NCI-H446 treated with DMSO at 0.1 percent for 48 hours (cell line): ENCODE measurements around the gene HAL.

Experiments used
- DNase-seq: peaks from one replicate; lab custom pipeline; 2025; lab: John Stamatoyannopoulos, UW

The HAL gene, protein sequence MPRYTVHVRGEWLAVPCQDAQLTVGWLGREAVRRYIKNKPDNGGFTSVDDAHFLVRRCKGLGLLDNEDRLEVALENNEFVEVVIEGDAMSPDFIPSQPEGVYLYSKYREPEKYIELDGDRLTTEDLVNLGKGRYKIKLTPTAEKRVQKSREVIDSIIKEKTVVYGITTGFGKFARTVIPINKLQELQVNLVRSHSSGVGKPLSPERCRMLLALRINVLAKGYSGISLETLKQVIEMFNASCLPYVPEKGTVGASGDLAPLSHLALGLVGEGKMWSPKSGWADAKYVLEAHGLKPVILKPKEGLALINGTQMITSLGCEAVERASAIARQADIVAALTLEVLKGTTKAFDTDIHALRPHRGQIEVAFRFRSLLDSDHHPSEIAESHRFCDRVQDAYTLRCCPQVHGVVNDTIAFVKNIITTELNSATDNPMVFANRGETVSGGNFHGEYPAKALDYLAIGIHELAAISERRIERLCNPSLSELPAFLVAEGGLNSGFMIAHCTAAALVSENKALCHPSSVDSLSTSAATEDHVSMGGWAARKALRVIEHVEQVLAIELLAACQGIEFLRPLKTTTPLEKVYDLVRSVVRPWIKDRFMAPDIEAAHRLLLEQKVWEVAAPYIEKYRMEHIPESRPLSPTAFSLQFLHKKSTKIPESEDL

GRCh38 chr12:95996034-95996658 lies at the start of gene HAL:
HAL (minus strand) TSS chr12:95996344; CDS start chr12:95995910, 434 bp downstream.
- no peak for DNase-seq

DNA sequence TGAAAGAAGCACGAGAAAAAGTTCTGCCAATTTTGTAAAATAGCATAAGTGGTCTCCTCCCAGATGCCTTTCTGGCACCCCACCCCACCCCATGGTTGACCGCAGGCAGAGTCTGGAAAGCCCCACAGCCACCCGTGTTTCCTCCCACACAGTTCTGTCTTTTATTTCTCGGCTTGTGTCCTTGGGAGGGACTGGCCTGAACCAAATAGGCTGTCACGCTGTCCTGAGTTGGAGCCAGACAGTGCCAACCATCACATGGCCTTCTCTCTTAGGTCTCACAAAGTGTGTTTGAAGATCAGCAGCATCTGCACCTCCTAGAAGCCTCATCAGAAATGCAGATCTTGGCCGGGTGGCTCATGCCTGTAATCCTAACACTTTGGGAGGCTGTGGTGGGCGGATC lies 49.4 kb upstream of the HAL start:
- DNase-seq, result no peak

DNA sequence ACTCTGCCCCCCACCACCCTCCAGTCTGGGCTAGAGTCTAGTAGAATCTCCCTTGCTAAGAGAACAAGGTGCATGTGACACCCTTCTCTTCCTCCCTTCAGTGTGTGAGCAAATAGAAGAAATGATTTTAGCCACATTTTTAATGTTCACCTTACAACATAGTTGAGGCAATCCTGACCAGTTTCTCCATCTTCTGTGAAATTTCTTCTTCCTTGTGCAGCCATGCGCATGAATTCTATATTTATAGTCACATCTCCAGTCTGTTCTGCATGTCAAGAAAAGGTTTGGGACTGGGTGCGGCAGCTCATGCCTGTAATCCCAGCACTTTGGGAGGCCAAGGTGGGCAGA lies 48.8 kb upstream of the HAL start:
- no peak for DNase-seq

- no peak for DNase-seq
Measured at GRCh38 chr12:96044017-96044942, 48.1 kb upstream of the HAL start.

DNA sequence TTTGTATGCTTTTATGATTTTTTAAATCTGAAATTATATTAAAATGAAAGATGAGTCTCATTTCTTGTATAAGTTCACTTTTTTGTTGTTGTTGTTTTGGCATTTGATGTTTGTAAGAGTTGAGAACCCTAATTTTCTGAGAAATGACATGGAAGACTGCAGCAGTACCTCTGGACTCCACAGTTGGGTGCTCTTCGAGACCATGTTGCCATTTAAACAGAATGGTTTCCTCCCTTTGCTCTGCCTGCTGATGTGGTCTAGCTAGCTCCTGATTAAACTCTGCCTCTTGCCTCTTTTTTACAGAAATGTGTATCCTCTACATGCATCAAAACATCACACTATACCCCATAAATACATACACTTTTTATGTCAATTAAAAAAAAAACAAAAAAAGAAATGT lies 45.0 kb upstream of the HAL start:
- no peak for DNase-seq

DNA sequence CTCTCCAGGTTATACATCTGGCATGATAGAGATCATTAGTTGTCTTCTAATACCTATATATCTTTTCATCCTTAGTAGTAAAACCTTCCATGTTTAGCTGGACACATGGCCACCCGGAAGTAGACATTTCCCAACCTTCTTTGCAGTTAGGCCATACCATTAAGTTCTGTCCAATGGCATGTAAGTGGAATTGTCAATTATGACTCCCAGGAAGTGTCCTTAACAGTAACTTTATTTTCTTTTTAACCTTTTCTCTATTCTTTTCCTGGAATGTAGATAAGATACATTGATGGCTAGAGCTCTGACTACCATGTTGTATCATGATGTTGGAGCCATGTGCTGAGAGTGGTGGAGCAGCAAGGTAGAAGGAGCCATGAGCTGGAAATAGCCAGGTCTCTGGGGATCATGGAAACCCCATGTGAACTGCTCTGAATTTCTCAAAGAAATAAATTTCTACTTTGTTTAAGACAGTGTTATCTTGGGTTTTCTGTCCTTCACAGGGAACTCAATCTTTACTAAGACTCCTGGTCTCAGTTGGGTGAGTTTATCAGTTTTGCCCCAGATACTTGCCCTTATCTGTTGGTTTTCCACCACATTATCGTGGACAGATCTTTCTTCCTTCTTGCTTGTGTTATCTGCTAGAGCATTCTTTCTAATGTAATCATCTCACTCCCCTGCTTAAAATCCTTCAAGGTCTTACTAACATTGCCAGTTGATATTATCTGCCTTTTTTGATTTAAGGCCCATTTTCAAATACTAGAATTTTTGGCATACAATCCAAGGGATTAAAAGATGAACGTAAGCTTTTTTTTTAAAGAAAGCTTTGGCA lies 44.4 kb upstream of the HAL start:
- DNase-seq, result no peak

DNA sequence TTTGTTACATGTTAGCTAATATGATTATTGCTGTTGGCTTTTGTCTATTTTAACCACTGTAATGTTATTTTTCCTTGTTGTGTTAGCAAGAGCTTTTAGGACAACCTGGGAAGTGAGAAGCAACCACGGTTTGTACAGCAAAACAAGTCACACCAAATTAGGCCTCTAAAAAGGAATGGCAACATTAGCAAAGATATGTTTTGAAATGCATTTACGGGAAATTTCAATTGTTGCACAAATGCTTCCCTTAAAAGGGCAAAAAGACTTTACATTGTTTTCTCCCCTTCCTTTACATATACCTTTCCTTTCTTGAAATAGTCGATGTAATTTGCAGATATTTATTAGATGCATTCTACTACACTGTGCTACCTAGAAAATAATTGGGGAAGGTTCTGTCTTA lies 43.4 kb upstream of the HAL start:
- no peak for DNase-seq

GRCh38 chr12:96036765-96037455 lies 40.8 kb upstream of the HAL start:
- no peak for DNase-seq

GRCh38 chr12:96035283-96036236 lies 39.4 kb upstream of the HAL start, which contains the start of gene LTA4H:
LTA4H (minus strand) TSS chr12:96035587; CDS start chr12:96035519, 68 bp downstream.
- DNase-seq, result peak; percentile 97

- DNase-seq, result no peak
Measured at GRCh38 chr12:96034621-96035282, 38.6 kb upstream of the HAL start.

DNA sequence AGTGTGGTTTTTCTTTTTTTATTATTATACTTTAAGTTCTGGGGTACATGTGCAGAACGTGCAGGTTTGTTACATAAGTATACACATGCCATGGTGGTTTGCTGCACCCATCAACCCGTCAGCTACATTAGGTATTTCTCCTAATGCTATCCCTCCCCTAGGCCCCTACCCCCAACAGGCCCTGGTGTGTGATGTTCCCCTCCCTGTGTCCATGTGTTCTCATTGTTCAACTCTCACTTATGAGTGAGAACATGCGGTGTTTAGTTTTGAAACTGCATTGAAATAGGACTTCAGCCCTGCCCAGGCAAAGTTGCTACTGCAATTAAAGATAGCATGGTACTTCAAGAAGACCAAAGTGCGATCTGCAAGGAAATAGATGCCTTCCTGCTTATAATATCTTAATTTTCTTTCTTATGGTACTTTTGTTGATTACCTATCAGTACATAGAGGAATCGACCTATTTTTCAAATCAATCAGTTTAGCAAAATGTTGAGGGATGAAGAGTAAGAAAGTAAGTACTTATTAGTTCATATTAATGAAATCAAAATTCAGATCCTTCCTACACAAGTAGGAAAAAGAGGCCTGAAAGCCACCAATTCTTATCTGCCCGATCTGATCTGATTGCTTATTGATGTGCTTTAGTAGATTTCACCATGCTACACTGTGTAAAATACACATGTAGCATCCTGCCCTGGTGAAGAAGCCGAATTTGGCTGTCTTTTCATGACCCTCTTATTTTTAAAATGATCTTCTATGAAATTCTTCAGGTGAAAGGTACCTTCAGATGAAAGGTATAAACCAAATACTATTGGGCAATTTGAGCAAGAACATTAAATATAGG lies 37.6 kb upstream of the HAL start:
- no peak for DNase-seq

GRCh38 chr12:96029826-96030225 lies 33.7 kb upstream of the HAL start:
- DNase-seq, result no peak

DNA sequence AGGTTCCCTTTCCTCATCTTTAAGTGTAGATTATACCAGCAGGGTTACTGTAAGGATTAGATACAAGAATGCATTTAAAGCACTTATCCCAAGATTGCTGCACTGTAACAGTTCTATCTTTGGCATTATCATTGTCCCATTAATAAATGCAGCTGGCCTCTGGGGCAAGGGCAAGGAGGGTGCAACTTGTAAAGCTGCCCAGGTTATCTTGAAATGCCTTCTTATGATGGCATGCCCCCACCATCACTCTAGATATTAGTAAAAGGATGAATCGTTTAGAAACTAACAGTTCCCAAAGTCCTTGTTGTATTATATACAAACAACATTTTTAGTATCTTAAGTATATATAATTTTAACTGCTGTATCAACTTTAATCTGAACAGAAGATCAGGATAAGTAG lies 32.4 kb upstream of the HAL start:
- DNase-seq, result no peak

GRCh38 chr12:96026331-96026730 lies 30.2 kb upstream of the HAL start:
- DNase-seq, result no peak

GRCh38 chr12:96025518-96025917 lies 29.4 kb upstream of the HAL start:
- DNase-seq, result no peak

- DNase-seq, result no peak
Measured at GRCh38 chr12:96020314-96021003, 24.3 kb upstream of the HAL start.

DNA sequence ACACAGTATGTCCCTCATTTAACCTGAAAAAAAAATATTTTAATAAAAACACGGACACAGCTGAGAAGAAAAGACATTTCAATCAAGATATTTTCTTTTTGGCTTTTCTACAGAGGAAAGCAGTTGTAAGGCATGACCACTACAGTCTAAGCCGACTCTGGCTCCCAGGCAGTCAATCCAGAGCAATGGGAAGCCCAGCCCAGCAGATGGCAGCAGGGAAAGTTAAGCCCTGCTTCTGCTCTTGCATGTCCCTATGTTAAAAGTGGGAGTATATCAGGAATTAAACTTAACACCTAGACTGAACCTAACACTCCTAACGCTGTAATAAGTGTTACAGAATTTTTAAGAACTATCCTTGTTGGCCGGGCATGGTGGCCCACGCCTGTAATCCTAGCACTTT lies 19.5 kb upstream of the HAL start:
- DNase-seq, result peak; percentile 1
